A673 (cell line): ENCODE data around the gene HPCAL4.

Experiments
- CTCF ChIP-seq: fragments of 300-800, 200-600 bp; sonication (generic); conservative IDR thresholded peaks from 2 replicates; pipeline ENCODE4 v1.5.1; 2017; ENCODE audit warnings: low read depth, mild to moderate bottlenecking, antibody characterized with exemption, low read length, moderate library complexity, mixed read lengths
- EZH2 ChIP-seq: fragments of 200-600 bp; sonication (generic); IDR thresholded peaks from 2 replicates; pipeline ENCODE4 v1.6.1; 2017; ENCODE audit warnings: borderline replicate concordance, low read depth, mild to moderate bottlenecking, mixed read lengths, antibody characterized with exemption, low read length; ENCODE audit not compliant: poor library complexity, severe bottlenecking

GRCh38 chr1:39635871-39636210 lies 55.4 kb downstream of the HPCAL4 start:
- TF ChIP-seq CTCF: no peak
- no peak for TF ChIP-seq EZH2
